Loucy (cell line): Measurements from ENCODE around the gene SERPINE1.
A peak's percentile ranks its signal among the peaks of the same experiment; 100 is the strongest.

Source experiments
- H2AFZ ChIP-seq: fragments of 200-600 bp; sonication (generic); 2 replicates; pipeline ENCODE4 v1.6.0; 2016; ENCODE audit warnings: antibody characterized with exemption, mild to moderate bottlenecking, low read length, moderate library complexity
- H3F3A ChIP-seq: fragments of 200-600 bp; 2 replicates; pipeline ENCODE4 v1.6.0; 2016; ENCODE audit warnings: antibody characterized with exemption, low read depth, mild to moderate bottlenecking
- H3K27me3 ChIP-seq: fragments of 200-600 bp; sonication (generic); 2 replicates; pipeline ENCODE4 v1.6.1; 2014; ENCODE audit warnings: low read length, mild to moderate bottlenecking; ENCODE audit not compliant: insufficient read depth, poor library complexity, severe bottlenecking
- H3K36me3 ChIP-seq: fragments of 200-600 bp; sonication (generic); 2 replicates; pipeline ENCODE4 v1.6.1; 2016; ENCODE audit warnings: low read length; ENCODE audit not compliant: insufficient read depth
- H3K4me1 ChIP-seq: fragments of 200-600 bp; sonication (generic); 2 replicates; pipeline ENCODE4 v1.5.1; 2014; ENCODE audit warnings: low read length, mild to moderate bottlenecking; ENCODE audit not compliant: insufficient read depth, poor library complexity, severe bottlenecking
- H3K4me2 ChIP-seq: fragments of 200-600 bp; sonication (generic); 2 replicates; pipeline ENCODE4 v1.6.0; 2014; ENCODE audit warnings: antibody characterized with exemption, low read length, low read depth, mild to moderate bottlenecking; ENCODE audit not compliant: poor library complexity, severe bottlenecking
- H3K4me3 ChIP-seq: fragments of 200-600 bp; sonication (generic); 2 replicates; pipeline ENCODE4 v1.5.1; 2014; ENCODE audit warnings: low read length, mild to moderate bottlenecking, mixed read lengths; ENCODE audit not compliant: poor library complexity, severe bottlenecking
- H3K79me2 ChIP-seq: fragments of 200-600 bp; sonication (generic); 2 replicates; pipeline ENCODE4 v1.6.1; 2014; ENCODE audit warnings: low read length; ENCODE audit not compliant: insufficient read depth
- H3K9ac ChIP-seq: fragments of 200-600 bp; sonication (generic); 2 replicates; pipeline ENCODE4 v1.6.0; 2014; ENCODE audit warnings: mild to moderate bottlenecking, low read depth, low read length, moderate library complexity; ENCODE audit not compliant: poor library complexity, severe bottlenecking
- H3K9me2 ChIP-seq: fragments of 200-600 bp; sonication (generic); replicated peaks from 2 replicates; pipeline ENCODE4 v1.6.1; 2016; ENCODE audit warnings: low read depth, low read length, mixed read lengths
- H3K9me3 ChIP-seq: fragments of 200-600 bp; sonication (generic); 2 replicates; pipeline ENCODE4 v1.6.1; 2014; ENCODE audit warnings: mild to moderate bottlenecking, antibody characterized with exemption, low read length, low read depth; ENCODE audit not compliant: insufficient read depth
- H4K20me1 ChIP-seq: fragments of 200-600 bp; sonication (generic); 2 replicates; pipeline ENCODE4 v1.6.0; 2014; ENCODE audit warnings: antibody characterized with exemption, low read length, mild to moderate bottlenecking; ENCODE audit not compliant: insufficient read depth, poor library complexity, severe bottlenecking
- CTCF ChIP-seq: fragments of 200-600 bp; sonication (generic); conservative IDR thresholded peaks from 2 replicates; pipeline ENCODE4 v1.5.1; 2014; ENCODE audit warnings: mild to moderate bottlenecking, antibody characterized with exemption, low read length
- EZH2phosphoT487 ChIP-seq: fragments of 200-600 bp; IDR thresholded peaks from 2 replicates; pipeline ENCODE4 v1.6.1; 2018; ENCODE audit warnings: antibody characterized with exemption, mild to moderate bottlenecking, moderate library complexity, borderline replicate concordance

The SERPINE1 gene

GRCh38 chr7:101169838-101170551, 43.1 kb downstream of the SERPINE1 start:
- Histone ChIP-seq H3K9ac (peak overlapping the region; percentile 8), H4K20me1 (peaks cover 6% of the 10 kb centered on the region), H3K4me1 (peaks cover 41% of the 10 kb centered on the region), H3K36me3 (no peaks in the 10 kb centered on the region), H3K4me2 (peak overlapping the region; percentile 82), H3K27me3 (no peaks in the 10 kb centered on the region), H3K9me2 (no peaks in the 10 kb centered on the region), H3F3A (no peaks in the 10 kb centered on the region), H3K79me2 (no peaks in the 10 kb centered on the region), H2AFZ (peak overlapping the region; percentile 78), H3K4me3 (peak overlapping the region; percentile 61), H3K9me3 (no peaks in the 10 kb centered on the region)
- TF ChIP-seq EZH2phosphoT487 (no peak), CTCF (peak; percentile 92)

GRCh38 chr7:101170617-101171441, 43.9 kb downstream of the SERPINE1 start:
- peak overlapping the region; percentile 82 for H3K4me2 ChIP-seq
- peak overlapping the region; percentile 61 for H3K4me3 ChIP-seq
- H3K27me3 ChIP-seq, result no peaks in the 10 kb centered on the region
- H3K4me1 ChIP-seq, result peaks cover 41% of the 10 kb centered on the region
- no peaks in the 10 kb centered on the region for H3K36me3 ChIP-seq
- H3K9me3 ChIP-seq, result no peaks in the 10 kb centered on the region
- no peaks in the 10 kb centered on the region for H3F3A ChIP-seq
- H2AFZ ChIP-seq, result peak overlapping the region; percentile 17
- H3K79me2 ChIP-seq, result no peaks in the 10 kb centered on the region
- TF ChIP-seq EZH2phosphoT487 (no peak), CTCF (no peak)
- peaks cover 2% of the 10 kb centered on the region for H4K20me1 ChIP-seq
- H3K9ac ChIP-seq, result peak overlapping the region; percentile 16
- no peaks in the 10 kb centered on the region for H3K9me2 ChIP-seq

- Histone ChIP-seq H3K9me2 (no peaks in the 10 kb centered on the region), H3K4me1 (peaks cover 41% of the 10 kb centered on the region), H4K20me1 (no peaks in the 10 kb centered on the region), H3K4me3 (peak overlapping the region; percentile 61), H2AFZ (peak overlapping the region; percentile 17), H3K27me3 (no peaks in the 10 kb centered on the region), H3K9me3 (no peaks in the 10 kb centered on the region), H3K36me3 (no peaks in the 10 kb centered on the region), H3K9ac (peak overlapping the region; percentile 16), H3K4me2 (peak overlapping the region; percentile 82), H3K79me2 (no peaks in the 10 kb centered on the region), H3F3A (no peaks in the 10 kb centered on the region)
- TF ChIP-seq EZH2phosphoT487, result no peak
- TF ChIP-seq CTCF, result peak; percentile 32
These were observed 44.5 kb downstream of the SERPINE1 start for GRCh38 chr7:101171442-101171837.
